ENCODE data around the gene LIPT2.
"Not testable (repeated sequence)": the region's sequence is repeated elsewhere in the genome, so short reads cannot be mapped to it uniquely, and the experiment has no call there.

The LIPT2 gene

GRCh38 chr11:74492974-74493790, at the start of gene LIPT2:
Gene LIPT2 (minus strand): TSS chr11:74493724. CDS start chr11:74493703, 21 bp downstream.
- peak; percentile 93 for DNase-seq (ENCODE audit: low read depth)

GRCh38 chr11:74541466-74541865, 47.9 kb upstream of the LIPT2 start:
- DNase-seq (ENCODE audit: low read depth), result no peak

DNA sequence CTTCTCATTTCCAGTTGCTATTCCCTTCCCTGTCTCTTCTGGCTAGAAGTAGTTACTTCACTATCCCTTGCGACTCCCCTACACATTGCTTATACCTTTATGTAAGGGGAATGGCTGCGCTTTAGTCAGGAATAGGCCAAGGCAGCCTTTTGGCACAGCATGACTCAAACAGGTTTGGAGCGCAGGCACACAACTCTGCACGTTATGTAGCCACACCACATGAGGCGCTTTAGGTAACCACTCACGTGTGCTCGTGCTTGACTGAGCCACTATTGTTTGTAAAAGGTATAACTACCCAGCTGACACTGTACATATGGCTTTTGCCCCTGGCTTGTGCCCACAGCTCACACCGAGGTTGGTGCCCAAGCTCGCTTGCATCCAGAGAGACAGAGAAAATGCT, 46.7 kb upstream of the LIPT2 start:
- DNase-seq (ENCODE audit: low read depth), result no peak

DNA sequence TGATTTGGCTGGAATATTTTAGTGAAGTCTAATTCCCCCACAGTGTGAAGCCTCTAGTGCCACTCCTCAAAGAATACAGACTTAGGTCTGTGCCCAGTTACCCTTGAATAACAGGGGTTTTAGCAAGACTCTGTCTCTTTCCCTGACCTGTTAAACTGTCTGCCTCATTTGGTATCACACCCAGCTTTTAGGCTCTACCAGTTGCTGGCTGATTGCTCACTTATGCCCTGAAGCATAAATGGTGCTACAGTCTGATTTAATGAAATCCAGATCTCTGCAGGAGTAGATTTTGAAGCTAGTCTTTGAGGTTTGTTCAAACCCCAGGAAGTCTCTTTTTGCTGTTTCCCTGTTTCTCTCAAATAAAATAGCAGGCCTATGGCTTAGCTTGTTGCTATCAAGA, 45.2 kb upstream of the LIPT2 start:
- no peak for DNase-seq (ENCODE audit: low read depth)

DNA sequence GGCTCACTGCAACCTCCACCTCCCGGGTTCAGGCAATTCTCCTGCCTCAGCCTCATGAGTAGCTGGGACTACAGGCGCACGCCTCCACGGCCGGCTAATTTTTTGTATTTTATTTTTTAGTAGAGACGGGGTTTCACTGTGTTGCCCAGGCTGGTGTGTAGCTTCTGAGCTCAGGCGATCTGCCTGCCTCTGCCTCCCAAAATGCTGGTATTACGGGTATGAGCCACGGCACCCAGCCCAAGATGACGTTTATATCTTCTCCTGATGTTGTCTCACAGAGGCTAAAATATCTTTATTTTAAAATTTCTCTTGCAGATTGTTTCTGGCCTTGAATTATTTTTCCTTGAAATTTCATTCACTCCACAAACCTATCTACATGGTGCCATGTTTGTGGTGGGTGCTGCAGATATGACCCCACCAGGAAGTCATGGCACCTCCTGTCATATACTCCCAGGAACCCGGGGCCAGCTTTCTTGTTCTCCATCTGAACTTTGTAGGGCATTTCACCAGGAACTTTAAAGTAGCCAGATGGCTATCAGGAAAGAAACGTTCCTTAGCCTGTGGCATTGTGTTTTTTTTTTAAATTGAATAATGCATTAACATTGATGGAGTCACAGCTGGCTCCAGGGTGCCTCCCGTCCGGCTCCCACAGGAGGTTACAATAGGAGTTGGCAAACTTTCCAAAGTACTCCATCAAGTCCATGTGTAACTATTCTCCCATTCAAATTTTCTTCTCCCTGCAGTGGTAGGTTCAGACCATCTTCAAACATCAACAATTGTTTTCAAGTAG, 42.0 kb upstream of the LIPT2 start:
- DNase-seq (ENCODE audit: low read depth), result no peak

- not testable (repeated sequence) for DNase-seq (ENCODE audit: low read depth)
Observed at GRCh38 chr11:74534946-74535275, 41.4 kb upstream of the LIPT2 start.

DNA sequence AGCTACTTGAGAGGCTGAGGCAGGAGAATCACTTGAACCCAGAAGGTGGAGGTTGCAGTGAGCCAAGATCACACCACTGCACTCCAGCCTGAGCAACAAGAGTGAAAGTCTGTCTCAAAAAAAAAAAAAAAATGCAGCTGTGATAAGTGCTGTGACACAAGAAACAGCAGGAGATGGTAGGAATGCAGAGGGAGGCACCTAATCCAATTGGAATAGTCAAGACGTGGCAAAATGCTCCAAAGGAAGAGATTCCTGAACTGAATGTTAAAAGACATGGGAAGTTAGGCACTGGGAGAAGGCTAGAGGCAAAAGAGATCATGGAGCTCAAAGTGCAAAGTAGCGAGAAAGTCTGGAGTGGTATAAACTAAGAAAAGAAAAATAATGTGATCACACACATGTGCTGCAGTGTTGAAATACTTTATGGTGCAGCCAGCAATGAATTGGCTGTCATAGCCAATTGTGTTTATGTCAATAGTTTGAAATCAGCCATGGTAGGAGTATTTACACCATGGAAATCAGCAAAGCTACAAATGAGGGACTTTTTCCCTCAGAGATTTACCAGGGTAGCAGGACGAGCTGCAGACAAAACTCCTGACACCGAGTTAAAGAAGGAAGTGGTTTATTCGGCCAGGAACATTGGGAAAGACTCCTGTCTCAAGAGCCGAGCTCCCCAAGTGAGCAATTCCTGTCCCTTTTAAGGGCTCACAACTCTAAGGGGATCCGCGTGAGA, 40.9 kb upstream of the LIPT2 start:
- DNase-seq (ENCODE audit: low read depth), result no peak

GRCh38 chr11:74533421-74533820, 39.9 kb upstream of the LIPT2 start:
- no peak for DNase-seq (ENCODE audit: low read depth)

GRCh38 chr11:74532501-74533246, 39.1 kb upstream of the LIPT2 start:
- DNase-seq (ENCODE audit: low read depth), result no peak

DNA sequence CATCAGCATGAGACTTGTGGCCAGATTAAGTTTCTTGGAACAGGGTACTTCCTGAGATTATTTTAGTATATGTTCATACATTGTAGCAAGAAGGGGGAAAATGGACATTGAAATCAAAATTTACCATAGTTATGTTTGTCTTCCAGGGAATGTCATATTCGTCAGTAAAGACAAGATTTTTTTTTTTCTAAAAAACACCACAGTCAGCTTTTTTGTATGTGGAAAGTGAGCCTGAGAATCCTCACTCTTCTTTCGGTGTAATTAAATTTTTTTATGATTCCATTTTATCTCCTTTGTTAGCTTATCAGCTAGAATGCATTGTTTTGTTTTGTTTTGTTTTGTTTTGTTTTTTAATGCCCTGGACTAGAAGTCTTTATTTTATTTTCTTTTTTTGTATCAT, 31.5 kb upstream of the LIPT2 start:
- no peak for DNase-seq (ENCODE audit: low read depth)

DNA sequence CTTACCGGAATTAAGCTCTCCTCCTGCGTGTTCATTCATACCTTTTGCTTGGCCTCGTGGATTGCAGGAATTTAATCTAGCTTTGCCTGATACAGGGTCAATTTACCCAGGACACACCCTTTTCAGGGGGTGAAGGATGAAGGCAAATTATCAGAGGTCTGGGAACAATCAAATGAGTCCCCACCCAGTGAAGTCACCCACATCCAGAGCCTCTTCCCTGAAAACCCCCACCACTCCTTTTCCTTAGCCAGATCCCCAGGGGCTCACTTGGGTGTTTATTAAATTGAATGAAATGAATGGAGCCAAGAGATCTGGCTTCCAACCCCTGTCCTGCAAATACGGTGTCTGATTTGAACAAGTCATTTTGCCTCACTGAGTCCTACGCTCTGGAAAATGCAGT, 31.0 kb upstream of the LIPT2 start:
- no peak for DNase-seq (ENCODE audit: low read depth)

DNA sequence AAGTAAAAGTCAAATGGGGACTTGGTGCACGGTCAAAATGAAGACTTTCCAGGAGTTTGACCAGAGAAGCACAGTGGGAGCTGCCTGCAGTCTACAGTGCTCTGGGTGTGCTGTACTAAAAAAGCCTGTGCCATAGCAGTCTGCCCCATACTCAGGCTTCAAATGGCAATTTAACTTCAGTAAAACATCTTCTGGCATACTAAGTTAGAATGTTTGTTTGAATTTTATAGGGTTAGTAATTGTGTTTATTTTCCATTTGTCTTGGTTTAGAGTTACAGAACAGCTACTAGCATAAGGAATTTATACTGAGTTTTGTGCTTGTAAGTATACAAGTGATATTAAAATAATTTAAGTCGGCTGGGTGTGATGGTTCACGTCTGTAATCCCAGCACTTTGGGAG, 29.3 kb upstream of the LIPT2 start:
- DNase-seq (ENCODE audit: low read depth), result no peak

GRCh38 chr11:74521666-74522252, 28.2 kb upstream of the LIPT2 start:
- DNase-seq (ENCODE audit: low read depth), result no peak

DNA sequence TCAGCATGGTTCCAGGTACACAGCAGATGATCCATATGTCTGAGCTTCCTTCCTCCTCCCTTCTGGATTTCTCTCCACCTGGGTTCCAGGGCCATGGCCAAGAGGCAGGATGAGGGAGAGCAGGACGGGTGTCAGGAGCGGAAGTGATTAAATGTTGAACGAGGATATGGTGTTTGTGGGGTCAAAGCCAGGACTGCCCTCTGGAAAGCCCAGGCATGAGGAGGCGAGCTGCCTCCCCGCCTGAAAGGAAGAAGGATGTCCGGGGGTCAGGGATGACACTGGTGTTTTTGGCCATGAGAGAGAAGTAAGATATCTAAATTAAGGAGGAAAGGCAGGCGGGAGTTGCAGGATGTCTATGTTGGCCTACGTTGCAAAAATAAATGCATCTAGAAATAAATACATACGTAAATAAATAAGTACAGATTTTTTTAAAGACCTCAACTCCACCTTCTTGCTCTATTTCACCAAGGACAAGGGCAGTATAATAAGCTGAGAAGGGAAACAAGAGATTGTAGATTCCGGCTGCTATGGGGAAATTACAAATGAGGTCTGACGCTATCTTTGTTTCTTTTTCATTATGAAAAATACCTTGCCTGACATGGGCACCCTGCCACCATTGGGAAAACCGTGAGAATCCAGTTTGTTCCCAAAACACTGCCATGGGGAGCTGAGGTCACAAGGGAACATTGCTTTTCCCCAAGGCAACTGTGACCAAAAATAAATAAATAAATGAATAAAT, 27.6 kb upstream of the LIPT2 start:
- DNase-seq (ENCODE audit: low read depth), result no peak

DNA sequence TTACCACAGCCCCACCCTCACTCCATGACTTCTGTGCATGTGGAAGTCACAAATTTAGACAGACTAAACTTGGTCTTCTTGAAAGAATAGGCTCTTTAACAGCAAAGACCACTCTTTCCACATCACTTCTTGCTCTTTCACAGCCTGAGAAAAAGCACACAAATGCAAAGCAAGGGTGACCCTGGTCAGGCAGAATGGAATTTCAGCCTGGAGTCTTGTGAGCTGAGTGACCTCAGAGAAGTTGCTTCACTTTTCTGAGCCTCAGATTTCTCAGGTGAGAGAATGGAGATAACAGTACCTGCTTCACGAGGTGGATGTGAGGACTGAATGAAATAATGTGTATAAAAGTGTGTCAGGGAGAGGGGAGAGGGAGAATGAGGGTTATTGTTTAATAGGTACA, 26.8 kb upstream of the LIPT2 start:
- DNase-seq (ENCODE audit: low read depth), result no peak

DNA sequence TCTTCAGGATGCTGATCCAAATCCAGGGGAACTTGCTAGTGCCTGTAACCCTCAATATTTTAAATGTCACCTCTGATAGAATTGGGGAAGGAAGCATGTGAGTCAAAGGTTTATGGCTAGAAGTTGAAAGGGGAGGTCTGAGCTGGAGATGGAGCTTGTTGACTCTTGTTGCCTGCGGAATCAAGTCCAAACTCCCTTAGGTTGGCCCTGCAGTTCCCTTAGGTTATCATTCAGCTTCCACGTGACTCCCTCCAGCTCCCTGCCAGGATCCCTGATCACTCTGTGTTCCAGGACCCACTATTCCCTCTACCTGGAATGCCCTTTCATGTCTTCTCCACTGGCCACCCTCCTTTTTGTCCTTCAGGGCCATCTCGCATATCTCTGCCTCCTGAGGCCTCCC, 26.2 kb upstream of the LIPT2 start:
- DNase-seq (ENCODE audit: low read depth), result no peak

DNA sequence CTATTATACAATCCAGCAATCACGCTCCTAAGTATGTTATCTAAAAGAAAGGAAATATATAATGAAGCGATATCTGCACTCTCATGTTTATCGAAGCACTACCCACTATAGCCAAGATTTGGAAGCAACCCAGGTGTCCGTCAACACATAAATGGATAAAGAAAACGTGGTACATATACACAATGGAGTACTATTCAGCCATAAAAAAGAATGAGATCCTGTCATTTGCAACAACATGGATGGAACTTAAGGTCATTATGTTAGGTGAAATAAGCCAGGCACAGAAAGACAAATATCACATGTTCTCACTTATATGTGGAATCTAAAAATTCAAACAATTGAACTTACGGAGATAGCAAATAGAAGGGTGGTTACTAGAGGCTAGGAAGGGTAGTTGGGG, 24.1 kb upstream of the LIPT2 start:
- DNase-seq (ENCODE audit: low read depth), result not testable (repeated sequence)

DNA sequence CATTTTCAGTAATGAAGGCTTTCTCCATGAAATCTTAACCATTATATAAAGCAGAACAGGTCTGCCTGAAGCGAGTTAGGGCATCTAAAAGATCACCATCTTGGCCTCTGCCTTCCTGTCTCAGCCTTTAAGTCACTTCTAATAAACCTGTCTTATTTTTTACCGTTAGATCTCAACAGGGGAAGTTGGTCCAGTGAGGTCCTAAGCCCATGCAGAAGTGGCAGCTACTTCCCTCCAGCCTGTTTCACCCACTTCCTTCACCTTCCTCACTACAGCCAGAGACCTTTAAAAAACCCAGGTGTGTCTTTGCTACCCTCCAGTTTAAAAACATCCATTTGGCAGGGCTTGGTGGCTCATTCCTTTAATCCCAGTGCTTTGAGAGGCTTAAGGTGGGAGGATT, 14.1 kb upstream of the LIPT2 start:
- DNase-seq (ENCODE audit: low read depth), result no peak

- no peak for DNase-seq (ENCODE audit: low read depth)
Observed at GRCh38 chr11:74506823-74507222, 13.3 kb upstream of the LIPT2 start.

DNA sequence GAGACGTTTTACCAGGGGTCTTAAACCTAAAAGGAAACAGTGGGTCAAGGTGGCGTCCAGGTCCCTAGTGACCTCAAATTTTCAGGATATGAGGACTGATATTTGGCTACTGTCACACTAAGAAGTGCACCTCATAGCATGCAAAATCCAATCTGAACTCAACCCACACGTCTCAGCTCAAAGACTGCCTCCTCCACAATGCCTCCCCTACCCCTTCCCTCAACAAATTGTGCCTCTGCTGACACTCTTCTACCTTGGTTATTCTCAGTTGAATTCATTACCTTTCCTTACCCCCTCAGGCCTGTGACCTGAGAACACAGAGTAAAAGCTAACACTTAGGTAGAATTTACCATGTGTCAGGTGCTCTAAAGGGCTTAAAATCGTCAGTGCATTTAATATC, 12.4 kb upstream of the LIPT2 start:
- DNase-seq (ENCODE audit: low read depth), result no peak

DNA sequence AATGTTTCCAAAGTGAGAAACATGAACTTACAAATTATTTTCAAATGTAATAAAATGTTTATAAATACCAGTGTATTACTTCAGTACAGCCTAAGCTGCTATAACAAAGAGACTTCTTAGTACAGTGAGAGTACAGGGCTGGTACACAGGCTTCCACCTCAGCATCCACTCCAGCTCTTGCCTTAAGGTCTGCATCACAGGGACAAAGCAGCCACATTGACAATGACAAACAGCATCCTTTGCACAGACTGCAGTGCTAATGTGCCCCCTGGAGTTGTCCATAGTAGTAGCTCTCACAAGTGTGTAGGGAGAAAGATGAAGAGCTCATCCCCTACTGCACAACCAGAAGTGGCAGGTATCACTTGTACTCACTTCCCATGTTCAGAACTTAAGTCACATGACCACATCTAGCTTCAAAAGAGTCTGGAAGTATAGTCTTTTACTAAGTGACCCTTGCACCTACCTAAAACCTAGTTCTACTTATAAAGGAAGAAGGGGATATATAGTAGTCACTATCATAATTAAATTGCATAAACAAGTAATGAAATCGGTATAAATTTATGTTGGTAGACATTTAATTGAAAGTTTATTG, 10.7 kb upstream of the LIPT2 start:
- DNase-seq (ENCODE audit: low read depth), result no peak

All from stimulated activated CD8-positive, alpha-beta memory T cell treated with anti-CD3 and anti-CD28 coated beads, Interleukin-12 subunit alpha, Interleukin-12 subunit beta, amount 100 ng/mL, for 1 hour (primary cell).